IMR-90 (cell line): ENCODE data around the gene POFUT2. TPM values are rescaled to one million over a fixed set of nuclear protein-coding genes. Genes with fewer than 3 reads are reported as not detected.

ENCODE experiments used
- ATAC-seq: fragments of 200-7000 bp; cut with Tn5 transposase; 2 replicates; pipeline ENCODE4 v1.9.1; 2020; ENCODE audit warnings: low read depth, mild to moderate bottlenecking, moderate library complexity
- BruUV-seq: library from RNA; stranded (reverse); fragments of 400-500 nt; replicated peaks from 2 replicates; lab custom pipeline; 2021; lab: Mats Ljungman, UMichigan
- CTCF ChIA-PET: fragments of 300-600 bp; formaldehyde crosslinking; extraction: SDS; loops from one replicate; lab custom pipeline; 2021; ENCODE audit warnings: antibody characterized with exemption; lab: Yijun Ruan, JAX
- POLR2A ChIA-PET: fragments of 300-600 bp; sonication (Branson Sonifier 250); formaldehyde crosslinking; loops from one replicate; lab custom pipeline; 2022; ENCODE audit warnings: antibody characterized with exemption; ENCODE audit not compliant: unreplicated experiment; lab: Charles Lee
- DNase-seq: peaks from one replicate; pipeline ENCODE4 v3.0.0; 2013
- H2AFZ ChIP-seq: replicated peaks from 2 replicates; pipeline ENCODE3; 2013; ENCODE audit warnings: low read length, mild to moderate bottlenecking; ENCODE audit not compliant: poor library complexity
- H2AK5ac ChIP-seq: 2 replicates; pipeline ENCODE4 v1.6.1; 2013; ENCODE audit warnings: low read depth, low read length, inconsistent platforms
- H2AK9ac ChIP-seq: replicated peaks from 2 replicates; pipeline ENCODE3; 2013; ENCODE audit warnings: mild to moderate bottlenecking, low read depth, low read length, moderate library complexity; ENCODE audit not compliant: poor library complexity
- H2BK120ac ChIP-seq: 2 replicates; pipeline ENCODE4 v1.6.1; 2013; ENCODE audit warnings: low read depth, low read length, inconsistent platforms
- H2BK15ac ChIP-seq: 3 replicates; pipeline ENCODE4 v1.6.1; 2013; ENCODE audit warnings: low read depth, low read length, inconsistent platforms
- H2BK20ac ChIP-seq: 2 replicates; pipeline ENCODE4 v1.6.1; 2013; ENCODE audit warnings: low read depth, mild to moderate bottlenecking, inconsistent platforms, low read length, moderate library complexity
- H2BK5ac ChIP-seq: 2 replicates; pipeline ENCODE4 v1.6.1; 2013; ENCODE audit warnings: mild to moderate bottlenecking, low read depth, low read length, inconsistent platforms; ENCODE audit not compliant: poor library complexity, severe bottlenecking
- H3K14ac ChIP-seq: replicated peaks from 2 replicates; pipeline ENCODE4 v1.6.1; 2013; ENCODE audit warnings: low read depth, low read length, inconsistent platforms
- H3K18ac ChIP-seq: 2 replicates; pipeline ENCODE4 v1.6.1; 2013; ENCODE audit warnings: low read depth, low read length, control low read depth
- H3K23ac ChIP-seq: 2 replicates; pipeline ENCODE4 v1.6.1; 2013; ENCODE audit warnings: low read depth, low read length, inconsistent platforms
- H3K27ac ChIP-seq: 2 replicates; pipeline ENCODE4 v1.5.1; 2013; ENCODE audit warnings: mild to moderate bottlenecking, control low read depth, low read length; ENCODE audit not compliant: insufficient read depth
- H3K27me3 ChIP-seq: 2 replicates; pipeline ENCODE4 v1.6.1; 2013; ENCODE audit warnings: low read length; ENCODE audit not compliant: control insufficient read depth, insufficient read depth
- H3K36me3 ChIP-seq: 2 replicates; pipeline ENCODE4 v1.6.1; 2013; ENCODE audit warnings: low read length, mixed read lengths; ENCODE audit not compliant: control insufficient read depth, insufficient read depth
- H3K4ac ChIP-seq: 2 replicates; pipeline ENCODE4 v1.6.1; 2013; ENCODE audit warnings: low read depth, low read length, inconsistent platforms
- H3K4me1 ChIP-seq: 2 replicates; pipeline ENCODE4 v1.6.1; 2013; ENCODE audit warnings: low read length, mixed read lengths; ENCODE audit not compliant: control insufficient read depth, insufficient read depth
- H3K4me2 ChIP-seq: 2 replicates; pipeline ENCODE4 v1.6.1; 2013; ENCODE audit warnings: low read depth, mild to moderate bottlenecking, control low read depth, low read length, moderate library complexity
- H3K4me3 ChIP-seq: 2 replicates; pipeline ENCODE4 v1.5.1; 2013; ENCODE audit warnings: low read depth, mild to moderate bottlenecking, control low read depth, low read length, moderate library complexity; ENCODE audit not compliant: insufficient read depth
- H3K56ac ChIP-seq: 2 replicates; pipeline ENCODE4 v1.6.1; 2013; ENCODE audit warnings: low read length, inconsistent platforms; ENCODE audit not compliant: insufficient read depth; ENCODE audit errors: extremely low read depth
- H3K79me1 ChIP-seq, 2 experiments: 2 replicates each; pipeline ENCODE4 v1.6.1; 2013; ENCODE audit warnings: low read length in 2 of 2, inconsistent platforms in 1 of 2, low read depth in 1 of 2
- H3K9ac ChIP-seq: 2 replicates; pipeline ENCODE4 v1.6.1; 2013; ENCODE audit warnings: low read depth, low read length, control low read depth
- H3K9me1 ChIP-seq: 2 replicates; pipeline ENCODE4 v1.6.1; 2013; ENCODE audit warnings: low read length, inconsistent platforms; ENCODE audit not compliant: insufficient read depth
- H3K9me3 ChIP-seq: 2 replicates; pipeline ENCODE4 v1.6.1; 2013; ENCODE audit warnings: low read length; ENCODE audit not compliant: control insufficient read depth, insufficient read depth
- H4K20me1 ChIP-seq: 2 replicates; pipeline ENCODE4 v1.6.1; 2013; ENCODE audit warnings: low read length, inconsistent platforms; ENCODE audit not compliant: insufficient read depth
- H4K5ac ChIP-seq: 2 replicates; pipeline ENCODE4 v1.6.1; 2013; ENCODE audit warnings: mild to moderate bottlenecking, low read depth, low read length, control low read depth
- H4K8ac ChIP-seq, 2 experiments: 2 replicates each; pipeline ENCODE4 v1.6.1; 2013; ENCODE audit warnings: low read depth in 2 of 2, low read length in 2 of 2, control low read depth in 1 of 2, inconsistent platforms in 1 of 2
- H4K91ac ChIP-seq: 2 replicates; pipeline ENCODE4 v1.6.1; 2013; ENCODE audit warnings: low read depth, low read length, inconsistent platforms; ENCODE audit not compliant: insufficient read depth
- BHLHE40 ChIP-seq: fragments of 150-350 bp; IDR thresholded peaks from 2 replicates; pipeline ENCODE4 v1.6.1; 2016; ENCODE audit warnings: mild to moderate bottlenecking, low read depth, low read length
- CHD1 ChIP-seq: IDR thresholded peaks from 2 replicates; pipeline ENCODE4 v1.6.1; 2012; ENCODE audit warnings: low read depth, low read length, improper control_type of control experiment
- MAFK ChIP-seq: IDR thresholded peaks from 2 replicates; pipeline ENCODE4 v1.6.1; 2012; ENCODE audit warnings: low read depth, low read length, improper control_type of control experiment
- MAZ ChIP-seq: IDR thresholded peaks from 2 replicates; pipeline ENCODE4 v1.6.1; 2012; ENCODE audit warnings: low read depth, mild to moderate bottlenecking, low read length, improper control_type of control experiment, moderate library complexity, borderline replicate concordance
- MXI1 ChIP-seq: IDR thresholded peaks from 2 replicates; pipeline ENCODE4 v1.6.1; 2012; ENCODE audit warnings: low read depth, mild to moderate bottlenecking, low read length, moderate library complexity, borderline replicate concordance
- NFE2L2 ChIP-seq: fragments of 150-350 bp; IDR thresholded peaks from 2 replicates; pipeline ENCODE4 v1.6.1; 2016; ENCODE audit warnings: low read depth, mild to moderate bottlenecking, low read length
- POLR2A ChIP-seq: IDR thresholded peaks from 2 replicates; pipeline ENCODE4 v1.6.1; 2012; ENCODE audit warnings: mild to moderate bottlenecking, low read depth, low read length
- RAD21 ChIP-seq: IDR thresholded peaks from 2 replicates; pipeline ENCODE4 v1.6.1; 2012; ENCODE audit warnings: low read length, improper control_type of control experiment
- RCOR1 ChIP-seq: IDR thresholded peaks from 2 replicates; pipeline ENCODE4 v1.6.1; 2012; ENCODE audit warnings: mild to moderate bottlenecking, low read length, improper control_type of control experiment; ENCODE audit not compliant: insufficient replicate concordance
- RFX5 ChIP-seq: IDR thresholded peaks from 2 replicates; pipeline ENCODE4 v1.8.0; 2012; ENCODE audit warnings: low read depth, mild to moderate bottlenecking, low read length, moderate library complexity
- SMC3 ChIP-seq: fragments of 150-350 bp; IDR thresholded peaks from 2 replicates; pipeline ENCODE4 v1.6.1; 2016; ENCODE audit warnings: low read depth, mild to moderate bottlenecking, antibody characterized with exemption, low read length, moderate library complexity
- WGBS, 2 experiments: methylation state at CpG; one replicate each; pipeline versions ENCODE4 v1.1.5 to v1.1.7; 2013; ENCODE audit warnings: missing lambda C conversion rate in 2 of 2; ENCODE audit not compliant: insufficient read length in 1 of 2; ENCODE audit errors: extremely low coverage in 2 of 2; 5-methylcytosine and 5-hydroxymethylcytosine counted together
- dilution Hi-C: fragments of 300-500 bp; cut with HindIII; formaldehyde crosslinking; loops from one replicate; pipeline ENCODE4 v1.14.3; 2018; ENCODE audit warnings: low sequenced_read_pairs; ENCODE audit not compliant: unreplicated experiment
- in situ Hi-C: fragments of 300-500 bp; cut with MboI; formaldehyde crosslinking; loops from 3 replicates; pipeline ENCODE4 v1.14.3; 2019; ENCODE audit warnings: low sequenced_read_pairs, inconsistent platforms, mixed read lengths
- intact Hi-C: fragments of 100-400 bp; cut with micrococcal nuclease; formaldehyde crosslinking; loops from 2 replicates; pipeline ENCODE4 v1.10.0; 2022
- polyA plus RNA-seq, 3 experiments: library from polyadenylated mRNA; depleted of rRNA; stranded (reverse); fragments of >200 nt; gene quantifications; 2 replicates each; pipeline ENCODE4 v1.2.3, GENCODE V29; 2012; ENCODE audit warnings: low replicate concordance in 1 of 3
- total RNA-seq: library from RNA; depleted of rRNA; stranded (reverse); fragments of >200 nt; gene quantifications from 2 replicates; pipeline ENCODE4 v1.2.3, GENCODE V29; 2012
- TF ChIP-seq, protein P1 (sequence below): conservative IDR thresholded peaks from 2 replicates; pipeline ENCODE4 v1.5.1; 2012; ENCODE audit warnings: mild to moderate bottlenecking, low read depth, low read length, improper control_type of control experiment
- TF ChIP-seq, protein P2 (sequence below): fragments of 150-350 bp; IDR thresholded peaks from 2 replicates; pipeline ENCODE4 v1.6.1; 2017; ENCODE audit warnings: mild to moderate bottlenecking, antibody characterized with exemption, low read length, low read depth
- TF ChIP-seq, protein P3 (sequence below): fragments of 150-350 bp; IDR thresholded peaks from 2 replicates; pipeline ENCODE4 v1.6.1; 2016; ENCODE audit warnings: low read depth, mild to moderate bottlenecking, low read length, moderate library complexity, borderline replicate concordance

Gene POFUT2
- total and polyA plus RNA-seq, 2 of the 4 experiments (the other 2 are of a cell fraction), result 18.8 to 59.3 TPM

DNA sequence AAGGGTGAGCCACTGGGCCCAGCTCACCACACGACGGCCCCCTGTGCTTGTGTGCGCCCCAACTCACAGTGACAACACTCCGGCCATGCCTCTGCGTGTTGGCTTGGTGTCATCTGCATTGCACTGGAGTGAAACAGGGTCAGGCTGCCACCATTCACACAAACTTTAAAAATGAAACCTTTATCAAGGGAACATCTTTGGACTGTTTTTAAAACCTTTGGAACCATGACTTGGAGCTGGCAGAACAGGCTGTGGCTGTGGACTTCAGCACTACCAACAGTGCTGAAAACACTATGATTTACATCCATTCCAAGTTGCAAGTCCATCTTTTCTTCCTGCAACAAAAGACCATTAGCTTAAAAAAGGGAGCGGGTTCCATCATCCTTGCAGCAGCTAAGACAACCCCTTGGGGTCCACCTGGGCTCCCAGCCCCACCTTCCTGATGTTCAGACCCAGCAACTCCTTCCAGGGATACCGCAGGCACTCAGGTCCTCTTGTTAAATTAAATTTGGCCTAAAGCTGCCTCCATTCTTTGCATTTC is 25.6 kb downstream of the POFUT2 start:
- Histone ChIP-seq H2BK120ac (no peak overlapping the region), H3K4me1 (peaks cover under 1% of the 10 kb centered on the region; the same call in 1 of the 2 replicates), H3K36me3 (peaks cover 45% of the 10 kb centered on the region), H3K4ac (no peak overlapping the region), H3K4me2 (no peak overlapping the region), H3K27ac (no peak overlapping the region), H2BK15ac (no peak overlapping the region), H3K27me3 (peaks cover 5% of the 10 kb centered on the region), H4K91ac (no peak overlapping the region), H3K9me3 (no peaks in the 10 kb centered on the region), H3K18ac (no peak overlapping the region), H2BK5ac (no peak overlapping the region), H4K8ac (no peak overlapping the region), H2AK5ac (no peak overlapping the region), H3K56ac (no peak overlapping the region), H2BK20ac (no peak overlapping the region), H3K9me1 (peaks cover 7% of the 10 kb centered on the region; the same call in 1 of the 2 replicates), H4K20me1 (peaks cover 32% of the 10 kb centered on the region; the same call in 1 of the 2 replicates), H3K14ac (no peak overlapping the region), H3K23ac (no peak overlapping the region), H3K79me1 (peaks cover 0 to 10% of the 10 kb centered on the region in 2 experiments), H3K9ac (no peak overlapping the region), H2AK9ac (no peak overlapping the region), H3K4me3 (no peak overlapping the region), H2AFZ (no peak overlapping the region), H4K5ac (no peak overlapping the region)
- intact Hi-C loops (no loop called here), dilution Hi-C loops (no loop called here), in situ Hi-C loops (no loop called here)
- CTCF ChIA-PET, result no interaction called here
- DNase-seq (no peak), ATAC-seq (no peak)
- WGBS, 2 experiments, result 87% methylated on average over 3 of the region's 7 CpGs; no CpG with 5 or more reads in 1 of the 2 experiments
- no TSS peak for BruUV-seq
- TF ChIP-seq RAD21 (no peak), POLR2A (no peak), SMC3 (no peak), RFX5 (no peak), NFE2L2 (no peak), BHLHE40 (no peak), MXI1 (no peak), CHD1 (no peak), MAFK (no peak), RCOR1 (no peak), MAZ (no peak)
- TF ChIP-seq, protein P1, sequence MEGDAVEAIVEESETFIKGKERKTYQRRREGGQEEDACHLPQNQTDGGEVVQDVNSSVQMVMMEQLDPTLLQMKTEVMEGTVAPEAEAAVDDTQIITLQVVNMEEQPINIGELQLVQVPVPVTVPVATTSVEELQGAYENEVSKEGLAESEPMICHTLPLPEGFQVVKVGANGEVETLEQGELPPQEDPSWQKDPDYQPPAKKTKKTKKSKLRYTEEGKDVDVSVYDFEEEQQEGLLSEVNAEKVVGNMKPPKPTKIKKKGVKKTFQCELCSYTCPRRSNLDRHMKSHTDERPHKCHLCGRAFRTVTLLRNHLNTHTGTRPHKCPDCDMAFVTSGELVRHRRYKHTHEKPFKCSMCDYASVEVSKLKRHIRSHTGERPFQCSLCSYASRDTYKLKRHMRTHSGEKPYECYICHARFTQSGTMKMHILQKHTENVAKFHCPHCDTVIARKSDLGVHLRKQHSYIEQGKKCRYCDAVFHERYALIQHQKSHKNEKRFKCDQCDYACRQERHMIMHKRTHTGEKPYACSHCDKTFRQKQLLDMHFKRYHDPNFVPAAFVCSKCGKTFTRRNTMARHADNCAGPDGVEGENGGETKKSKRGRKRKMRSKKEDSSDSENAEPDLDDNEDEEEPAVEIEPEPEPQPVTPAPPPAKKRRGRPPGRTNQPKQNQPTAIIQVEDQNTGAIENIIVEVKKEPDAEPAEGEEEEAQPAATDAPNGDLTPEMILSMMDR, result no peak
- TF ChIP-seq, protein P2, sequence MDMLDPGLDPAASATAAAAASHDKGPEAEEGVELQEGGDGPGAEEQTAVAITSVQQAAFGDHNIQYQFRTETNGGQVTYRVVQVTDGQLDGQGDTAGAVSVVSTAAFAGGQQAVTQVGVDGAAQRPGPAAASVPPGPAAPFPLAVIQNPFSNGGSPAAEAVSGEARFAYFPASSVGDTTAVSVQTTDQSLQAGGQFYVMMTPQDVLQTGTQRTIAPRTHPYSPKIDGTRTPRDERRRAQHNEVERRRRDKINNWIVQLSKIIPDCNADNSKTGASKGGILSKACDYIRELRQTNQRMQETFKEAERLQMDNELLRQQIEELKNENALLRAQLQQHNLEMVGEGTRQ, result no peak
- TF ChIP-seq, protein P3, sequence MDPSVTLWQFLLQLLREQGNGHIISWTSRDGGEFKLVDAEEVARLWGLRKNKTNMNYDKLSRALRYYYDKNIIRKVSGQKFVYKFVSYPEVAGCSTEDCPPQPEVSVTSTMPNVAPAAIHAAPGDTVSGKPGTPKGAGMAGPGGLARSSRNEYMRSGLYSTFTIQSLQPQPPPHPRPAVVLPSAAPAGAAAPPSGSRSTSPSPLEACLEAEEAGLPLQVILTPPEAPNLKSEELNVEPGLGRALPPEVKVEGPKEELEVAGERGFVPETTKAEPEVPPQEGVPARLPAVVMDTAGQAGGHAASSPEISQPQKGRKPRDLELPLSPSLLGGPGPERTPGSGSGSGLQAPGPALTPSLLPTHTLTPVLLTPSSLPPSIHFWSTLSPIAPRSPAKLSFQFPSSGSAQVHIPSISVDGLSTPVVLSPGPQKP, result no peak
- POLR2A ChIA-PET, result no interaction called here
